SK-N-SH (cell line): ENCODE results near the gene CNP. TPM values are rescaled to one million over a fixed set of nuclear protein-coding genes. Genes with fewer than 3 reads are reported as not detected.

ENCODE experiments used
- CTCF ChIA-PET: fragments of 300-600, 350-600 bp; formaldehyde crosslinking; extraction: SDS; loops from one replicate; lab custom pipeline; 2021; lab: Yijun Ruan, JAX
- POLR2A ChIA-PET: fragments of 350-600 bp; sonication (Branson Sonifier 250); formaldehyde crosslinking; extraction: SDS; loops from one replicate; lab custom pipeline; 2020; ENCODE audit warnings: antibody characterized with exemption, inconsistent platforms; lab: Yijun Ruan, JAX
- DNase-seq: peaks from one replicate; pipeline ENCODE4 v3.0.0; 2012
- H2AFZ ChIP-seq: fragments of 200-600 bp; sonication (generic); 2 replicates; pipeline ENCODE4 v1.8.1; 2016; ENCODE audit warnings: antibody characterized with exemption, mild to moderate bottlenecking, low read depth
- H3F3A ChIP-seq: fragments of 200-600 bp; sonication (generic); replicated peaks from 2 replicates; pipeline ENCODE3; 2016; ENCODE audit warnings: antibody characterized with exemption, mild to moderate bottlenecking; ENCODE audit not compliant: insufficient read depth
- H3K27ac ChIP-seq, 2 experiments: fragments of 200-500 bp in 1 of 2; fragments of 200-600 bp in 1 of 2; sonication (Bioruptor generic) in 1 of 2; sonication (generic), shearing (Covaris generic) in 1 of 2; 2 replicates each; pipeline versions ENCODE4 v1.5.1 to v1.6.1; 2014 to 2016; ENCODE audit warnings: low read depth in 2 of 2, inconsistent platforms in 1 of 2, low read length in 1 of 2, mild to moderate bottlenecking in 1 of 2, mixed read lengths in 1 of 2
- H3K27me3 ChIP-seq: fragments of 200-600 bp; sonication (generic), shearing (Covaris generic); 2 replicates; pipeline ENCODE4 v1.6.1; 2016; ENCODE audit warnings: mixed run types; ENCODE audit not compliant: insufficient read depth
- H3K36me3 ChIP-seq, 2 experiments: fragments of 200-500 bp in 1 of 2; fragments of 200-600 bp in 1 of 2; sonication (Bioruptor generic) in 1 of 2; sonication (generic) in 1 of 2; replicated peaks in 1 of 2; 2 replicates each; pipeline versions ENCODE3 to v1.5.1; 2014 to 2016; ENCODE audit warnings: low read length in 1 of 2, mild to moderate bottlenecking in 1 of 2; ENCODE audit not compliant: insufficient read depth in 2 of 2, control insufficient read depth in 1 of 2
- H3K4me1 ChIP-seq, 2 experiments: fragments of 200-500 bp in 1 of 2; fragments of 200-600 bp in 1 of 2; sonication (Bioruptor generic) in 1 of 2; sonication (generic), shearing (Covaris generic) in 1 of 2; 2 replicates each; pipeline versions ENCODE4 v1.5.1 to v1.6.1; 2014 to 2016; ENCODE audit warnings: low read depth in 1 of 2, low read length in 1 of 2, mixed run types in 1 of 2; ENCODE audit not compliant: insufficient read depth in 2 of 2, control insufficient read depth in 1 of 2
- H3K4me2 ChIP-seq: fragments of 200-600 bp; sonication (generic), shearing (Covaris generic); 2 replicates; pipeline ENCODE4 v1.6.1; 2017; ENCODE audit warnings: mixed run types
- H3K4me3 ChIP-seq, 2 experiments: fragments of 200-500 bp in 1 of 2; fragments of 200-600 bp in 1 of 2; sonication (Bioruptor generic) in 1 of 2; sonication (generic), shearing (Covaris generic) in 1 of 2; 2 replicates each; pipeline versions ENCODE4 v1.5.1 to v1.8.1; 2014 to 2016; ENCODE audit warnings: low read depth in 2 of 2, inconsistent platforms in 1 of 2, low read length in 1 of 2, mild to moderate bottlenecking in 1 of 2, mixed read lengths in 1 of 2, moderate library complexity in 1 of 2
- H3K79me2 ChIP-seq: fragments of 200-600 bp; sonication (generic); 2 replicates; pipeline ENCODE4 v1.8.1; 2017; ENCODE audit warnings: mild to moderate bottlenecking; ENCODE audit not compliant: insufficient read depth
- H3K9ac ChIP-seq: fragments of 200-600 bp; sonication (generic); 2 replicates; pipeline ENCODE4 v1.6.1; 2017; ENCODE audit warnings: mixed run types
- H3K9me2 ChIP-seq: fragments of 200-600 bp; sonication (generic); 2 replicates; pipeline ENCODE4 v1.6.1; 2017; ENCODE audit warnings: mixed run types
- H3K9me3 ChIP-seq: fragments of 200-600 bp; sonication (generic); 2 replicates; pipeline ENCODE4 v1.6.1; 2017; ENCODE audit warnings: mixed run types, mild to moderate bottlenecking, moderate library complexity
- H4K20me1 ChIP-seq: fragments of 200-600 bp; sonication (generic); 2 replicates; pipeline ENCODE4 v1.6.1; 2017; ENCODE audit warnings: mild to moderate bottlenecking, mixed run types; ENCODE audit not compliant: insufficient read depth
- CHD2 ChIP-seq: fragments of 150-350 bp; IDR thresholded peaks from 2 replicates; pipeline ENCODE4 v1.6.1; 2018; ENCODE audit warnings: low read length; ENCODE audit not compliant: partially characterized antibody
- EZH2phosphoT487 ChIP-seq: fragments of 200-600 bp; sonication (generic); IDR thresholded peaks from 2 replicates; pipeline ENCODE4 v1.6.1; 2017; ENCODE audit warnings: low read depth, mixed run types, mild to moderate bottlenecking, antibody characterized with exemption, moderate library complexity, borderline replicate concordance
- FOSL2 ChIP-seq: IDR thresholded peaks from 2 replicates; pipeline ENCODE4 v1.4.0; 2012; ENCODE audit warnings: low read depth, mild to moderate bottlenecking, moderate library complexity, borderline replicate concordance
- FOXJ3 ChIP-seq: sonication (generic); formaldehyde crosslinking; IDR thresholded peaks from 2 replicates; pipeline ENCODE4 v1.5.1; 2020; ENCODE audit warnings: mild to moderate bottlenecking, missing genetic modification reagents
- GATA2 ChIP-seq: sonication (generic); formaldehyde crosslinking; IDR thresholded peaks from 2 replicates; pipeline ENCODE4 v1.5.0; 2020; ENCODE audit warnings: mild to moderate bottlenecking, missing genetic modification reagents
- MXI1 ChIP-seq: IDR thresholded peaks from 2 replicates; pipeline ENCODE4 v1.6.1; 2012; ENCODE audit warnings: mild to moderate bottlenecking, low read depth, low read length, improper control_type of control experiment
- POLR2AphosphoS5 ChIP-seq: IDR thresholded peaks from 2 replicates; pipeline ENCODE4 v1.6.1; 2012; ENCODE audit warnings: low read depth, low read length
- RFX5 ChIP-seq: IDR thresholded peaks from 2 replicates; pipeline ENCODE4 v1.6.1; 2012; ENCODE audit warnings: mild to moderate bottlenecking, improper control_type of control experiment, low read length
- SIN3A ChIP-seq: IDR thresholded peaks from 2 replicates; pipeline ENCODE4 v1.6.1; 2012; ENCODE audit warnings: low read depth, mild to moderate bottlenecking, low read length, moderate library complexity, borderline replicate concordance
- SMC3 ChIP-seq: IDR thresholded peaks from 2 replicates; pipeline ENCODE4 v1.6.1; 2012; ENCODE audit warnings: low read depth, low read length, improper control_type of control experiment
- TCF12 ChIP-seq: IDR thresholded peaks from 2 replicates; pipeline ENCODE4 v1.4.0; 2012
- TEAD4 ChIP-seq: IDR thresholded peaks from 2 replicates; pipeline ENCODE4 v1.4.0; 2012; ENCODE audit warnings: mild to moderate bottlenecking, borderline replicate concordance; ENCODE audit not compliant: insufficient read depth
- YY1 ChIP-seq: IDR thresholded peaks from 2 replicates; pipeline ENCODE4 v1.4.0; 2012; ENCODE audit warnings: low read depth, mild to moderate bottlenecking
- WGBS: methylation state at CpG from one replicate; pipeline ENCODE4 v1.1.6; 2017; ENCODE audit warnings: low lambda C conversion rate; 5-methylcytosine and 5-hydroxymethylcytosine counted together
- polyA plus RNA-seq, 3 experiments: library from polyadenylated mRNA; depleted of rRNA; stranded (reverse); fragments of >200 nt; gene quantifications; 2 replicates each; pipeline ENCODE4 v1.2.3, GENCODE V29; 2012
- TF ChIP-seq, protein P1 (sequence below): IDR thresholded peaks from 2 replicates; pipeline ENCODE4 v1.4.0; 2012; ENCODE audit warnings: low read depth, borderline replicate concordance
- TF ChIP-seq, protein P2 (sequence below): IDR thresholded peaks from 2 replicates; pipeline ENCODE4 v1.4.0; 2012; ENCODE audit warnings: low read depth, borderline replicate concordance

The CNP gene
- polyA plus RNA-seq, 1 of the 3 experiments (the other 2 are of a cell fraction): 54.8 TPM

DNA sequence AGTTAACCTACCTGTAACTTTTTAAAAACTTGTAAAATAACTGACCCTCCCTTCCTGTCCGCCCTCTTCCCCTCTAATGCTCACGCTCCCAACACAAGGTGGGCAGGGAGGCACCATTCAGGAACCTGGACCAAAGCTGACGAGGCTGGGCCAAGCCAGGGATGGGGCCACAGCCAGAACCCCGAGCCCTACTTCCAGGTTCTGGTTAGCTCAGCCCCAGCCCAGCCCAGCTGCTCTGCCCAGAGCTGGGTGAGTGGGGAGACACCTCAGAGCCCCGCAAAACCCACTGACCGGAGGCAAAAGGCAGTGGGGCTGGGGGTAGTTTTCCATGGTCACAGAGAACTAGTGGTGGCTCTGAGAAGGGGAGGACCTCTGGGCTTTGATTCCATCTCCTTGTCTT lies 7.4 kb downstream of the CNP start:
- H3K36me3 ChIP-seq: peaks cover 47 to 74% of the 10 kb centered on the region in 2 experiments
- ChIA-PET POLR2A (interaction anchor here (1.2 kb wide), 1 partner anchor 36 kb away, joined by 3 read pairs; no protein-coding TSS in a partner anchor), CTCF (interaction anchor here (1.4 to 5.4 kb wide), 4 partner anchors 13 to 127 kb away, joined by 4 to 47 read pairs (median 6); partner anchors contain the start of gene DNAJC7)
- 0 out of 2 replicates have a peak, but pooled peaks cover 8% of the 10 kb centered on the region for H4K20me1 ChIP-seq
- DNase-seq: no peak
- WGBS: 85% methylated on average over 5 of the region's 6 CpGs
- no peaks in the 10 kb centered on the region for H3K9me3 ChIP-seq
- no peak overlapping the region for H3K9ac ChIP-seq
- peaks cover 0 to 55% of the 10 kb centered on the region in 2 experiments; a peak in 2 of 4 replicates for H3K4me1 ChIP-seq
- no peak overlapping the region for H3K4me2 ChIP-seq
- no peaks in the 10 kb centered on the region for H3K9me2 ChIP-seq
- no peaks in the 10 kb centered on the region for H3K27me3 ChIP-seq
- H3F3A ChIP-seq: peaks cover 10% of the 10 kb centered on the region
- no peak overlapping the region for H3K4me3 ChIP-seq
- peak overlapping the region in 1 of 2 experiments; percentile 92; a peak in 2 of 4 replicates for H3K27ac ChIP-seq
- H2AFZ ChIP-seq: no peak overlapping the region
- peaks cover 35% of the 10 kb centered on the region for H3K79me2 ChIP-seq
- no peak for TF ChIP-seq SMC3
- no peak for TF ChIP-seq CHD2
- no peak for TF ChIP-seq FOSL2
- no peak for TF ChIP-seq SIN3A
- no peak for TF ChIP-seq GATA2
- no peak for TF ChIP-seq MXI1
- TF ChIP-seq YY1: no peak
- no peak for TF ChIP-seq RFX5
- TF ChIP-seq, protein P1, sequence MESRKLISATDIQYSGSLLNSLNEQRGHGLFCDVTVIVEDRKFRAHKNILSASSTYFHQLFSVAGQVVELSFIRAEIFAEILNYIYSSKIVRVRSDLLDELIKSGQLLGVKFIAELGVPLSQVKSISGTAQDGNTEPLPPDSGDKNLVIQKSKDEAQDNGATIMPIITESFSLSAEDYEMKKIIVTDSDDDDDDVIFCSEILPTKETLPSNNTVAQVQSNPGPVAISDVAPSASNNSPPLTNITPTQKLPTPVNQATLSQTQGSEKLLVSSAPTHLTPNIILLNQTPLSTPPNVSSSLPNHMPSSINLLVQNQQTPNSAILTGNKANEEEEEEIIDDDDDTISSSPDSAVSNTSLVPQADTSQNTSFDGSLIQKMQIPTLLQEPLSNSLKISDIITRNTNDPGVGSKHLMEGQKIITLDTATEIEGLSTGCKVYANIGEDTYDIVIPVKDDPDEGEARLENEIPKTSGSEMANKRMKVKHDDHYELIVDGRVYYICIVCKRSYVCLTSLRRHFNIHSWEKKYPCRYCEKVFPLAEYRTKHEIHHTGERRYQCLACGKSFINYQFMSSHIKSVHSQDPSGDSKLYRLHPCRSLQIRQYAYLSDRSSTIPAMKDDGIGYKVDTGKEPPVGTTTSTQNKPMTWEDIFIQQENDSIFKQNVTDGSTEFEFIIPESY: no peak
- TF ChIP-seq EZH2phosphoT487: no peak
- no peak for TF ChIP-seq TEAD4
- TF ChIP-seq, protein P2, sequence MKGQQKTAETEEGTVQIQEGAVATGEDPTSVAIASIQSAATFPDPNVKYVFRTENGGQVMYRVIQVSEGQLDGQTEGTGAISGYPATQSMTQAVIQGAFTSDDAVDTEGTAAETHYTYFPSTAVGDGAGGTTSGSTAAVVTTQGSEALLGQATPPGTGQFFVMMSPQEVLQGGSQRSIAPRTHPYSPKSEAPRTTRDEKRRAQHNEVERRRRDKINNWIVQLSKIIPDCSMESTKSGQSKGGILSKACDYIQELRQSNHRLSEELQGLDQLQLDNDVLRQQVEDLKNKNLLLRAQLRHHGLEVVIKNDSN: no peak
- TF ChIP-seq FOXJ3: no peak
- no peak for TF ChIP-seq TCF12
- no peak for TF ChIP-seq POLR2AphosphoS5
- TF ChIP-seq, all 33 proteins: peak for 0
